ENCODE data around the gene DHFR. TPM values are rescaled to one million over a fixed set of nuclear protein-coding genes. Genes with fewer than 3 reads are reported as not detected.

DHFR gene
- total and polyA plus RNA-seq, 2 of the 8 experiments (the other 6 are each of a cell fraction or from before 2014, with no cell fraction given) = 46.4 to 88.9 TPM

GRCh38 chr5:80622756-80623155 lies 32.0 kb downstream of the DHFR start (continued):
- TF ChIP-seq MAX (IDR thresholded peaks at IDR 0.05) = no peak
- no peak for TF ChIP-seq RAD21 (IDR thresholded peaks at IDR 0.05 in 1 of 2, conservative IDR thresholded peaks at IDR 0.05 in 1 of 2; ENCODE audit: low read depth in 2 of 2, low read length in 2 of 2)
- TF ChIP-seq GTF2F1 (IDR thresholded peaks at IDR 0.05; ENCODE audit: borderline replicate concordance, low read depth, low read length) = no peak
- TF ChIP-seq SIN3A (conservative IDR thresholded peaks at IDR 0.05 in 1 of 2, IDR thresholded peaks at IDR 0.05 in 1 of 2; ENCODE audit: low read depth in 1 of 2, low read length in 2 of 2) = no peak
- no peak for TF ChIP-seq USF2 (IDR thresholded peaks at IDR 0.05; ENCODE audit: low read length)
- TF ChIP-seq CHD1 (IDR thresholded peaks at IDR 0.05; ENCODE audit: low read depth, low read length) = no peak
- TF ChIP-seq TCF12 (IDR thresholded peaks at IDR 0.05; ENCODE audit: low read depth, low read length) = no peak
